ENCODE measurements around the gene JPH2. TPM values are rescaled to one million over a fixed set of nuclear protein-coding genes. Genes with fewer than 3 reads are reported as not detected.

Gene JPH2
- total RNA-seq, result 2.0 and 10.4 TPM in 2 replicates

GRCh38 chr20:44187054-44187771 is at the start of gene JPH2:
Gene JPH2, minus strand, starts transcription at chr20:44187188. Its CDS starts 483 bp downstream, at chr20:44186705.

GRCh38 chr20:44210406-44211176 is 23.6 kb upstream of the JPH2 start, which contains the start of gene OSER1:
Gene OSER1, minus strand, starts transcription at chr20:44210771. Its CDS starts 3,814 bp downstream, at chr20:44206957.

Other genes starting within 250 kb of the JPH2 start
- gene OSER1, start 23.6 kb upstream of the JPH2 start, total RNA-seq, result 29.3 and 40.1 TPM in 2 replicates
- not detected in 2 replicates for gene GDAP1L1, start 60.1 kb upstream of the JPH2 start, total RNA-seq
- 6.5 and 9.6 TPM in 2 replicates for gene FITM2, start 124.0 kb upstream of the JPH2 start, total RNA-seq
- gene R3HDML, start 149.9 kb upstream of the JPH2 start, total RNA-seq, result not detected in 2 replicates
- not detected in 2 replicates for gene HNF4A, start 168.5 kb upstream of the JPH2 start, total RNA-seq